OCI-LY7 (cell line): ENCODE measurements around the gene CEP20.

Source experiments
- EZH2phosphoT487 ChIP-seq: fragments of 200-600 bp; sonication (generic); IDR thresholded peaks from 2 replicates; pipeline ENCODE4 v1.6.1; 2018; ENCODE audit warnings: low read depth, borderline replicate concordance, mild to moderate bottlenecking, mixed run types, antibody characterized with exemption, low read length, moderate library complexity, mixed read lengths
- TF ChIP-seq, protein P1 (sequence below): fragments of 200-600 bp; sonication (generic); conservative IDR thresholded peaks from 2 replicates; pipeline ENCODE4 v1.5.1; 2014; ENCODE audit warnings: mild to moderate bottlenecking, antibody characterized with exemption, low read length, moderate library complexity, mixed read lengths

DNA sequence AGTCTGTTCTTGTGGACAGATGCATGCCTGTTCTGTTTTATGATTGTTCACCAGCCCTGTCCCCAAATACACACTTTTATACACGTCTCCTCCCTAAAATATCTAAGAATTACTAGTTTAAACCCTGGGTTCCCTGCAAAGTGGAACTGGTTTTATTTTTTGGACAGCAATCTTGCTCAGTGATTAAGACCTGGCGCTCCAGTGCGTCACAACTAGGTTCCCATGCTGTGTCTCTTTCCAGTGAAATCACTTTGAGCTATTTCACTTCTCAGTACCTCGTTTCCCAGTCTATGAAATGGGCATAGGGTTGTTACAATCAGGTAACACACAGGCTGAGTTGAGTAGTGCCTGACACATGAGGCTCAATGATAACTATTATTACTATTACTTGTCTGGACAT, 1.1 kb downstream of the CEP20 start:
- TF ChIP-seq, protein P1, sequence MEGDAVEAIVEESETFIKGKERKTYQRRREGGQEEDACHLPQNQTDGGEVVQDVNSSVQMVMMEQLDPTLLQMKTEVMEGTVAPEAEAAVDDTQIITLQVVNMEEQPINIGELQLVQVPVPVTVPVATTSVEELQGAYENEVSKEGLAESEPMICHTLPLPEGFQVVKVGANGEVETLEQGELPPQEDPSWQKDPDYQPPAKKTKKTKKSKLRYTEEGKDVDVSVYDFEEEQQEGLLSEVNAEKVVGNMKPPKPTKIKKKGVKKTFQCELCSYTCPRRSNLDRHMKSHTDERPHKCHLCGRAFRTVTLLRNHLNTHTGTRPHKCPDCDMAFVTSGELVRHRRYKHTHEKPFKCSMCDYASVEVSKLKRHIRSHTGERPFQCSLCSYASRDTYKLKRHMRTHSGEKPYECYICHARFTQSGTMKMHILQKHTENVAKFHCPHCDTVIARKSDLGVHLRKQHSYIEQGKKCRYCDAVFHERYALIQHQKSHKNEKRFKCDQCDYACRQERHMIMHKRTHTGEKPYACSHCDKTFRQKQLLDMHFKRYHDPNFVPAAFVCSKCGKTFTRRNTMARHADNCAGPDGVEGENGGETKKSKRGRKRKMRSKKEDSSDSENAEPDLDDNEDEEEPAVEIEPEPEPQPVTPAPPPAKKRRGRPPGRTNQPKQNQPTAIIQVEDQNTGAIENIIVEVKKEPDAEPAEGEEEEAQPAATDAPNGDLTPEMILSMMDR = no peak
- no peak for TF ChIP-seq EZH2phosphoT487
